Fibroblast of skin of left quadriceps (primary cell): ENCODE data around the gene FCN2.

Source experiments
- DNase-seq, 2 experiments: peaks; one replicate each; pipeline ENCODE4 v3.0.0-alpha.2; 2013; ENCODE audit warnings: low read depth in 2 of 2

The FCN2 gene

DNA sequence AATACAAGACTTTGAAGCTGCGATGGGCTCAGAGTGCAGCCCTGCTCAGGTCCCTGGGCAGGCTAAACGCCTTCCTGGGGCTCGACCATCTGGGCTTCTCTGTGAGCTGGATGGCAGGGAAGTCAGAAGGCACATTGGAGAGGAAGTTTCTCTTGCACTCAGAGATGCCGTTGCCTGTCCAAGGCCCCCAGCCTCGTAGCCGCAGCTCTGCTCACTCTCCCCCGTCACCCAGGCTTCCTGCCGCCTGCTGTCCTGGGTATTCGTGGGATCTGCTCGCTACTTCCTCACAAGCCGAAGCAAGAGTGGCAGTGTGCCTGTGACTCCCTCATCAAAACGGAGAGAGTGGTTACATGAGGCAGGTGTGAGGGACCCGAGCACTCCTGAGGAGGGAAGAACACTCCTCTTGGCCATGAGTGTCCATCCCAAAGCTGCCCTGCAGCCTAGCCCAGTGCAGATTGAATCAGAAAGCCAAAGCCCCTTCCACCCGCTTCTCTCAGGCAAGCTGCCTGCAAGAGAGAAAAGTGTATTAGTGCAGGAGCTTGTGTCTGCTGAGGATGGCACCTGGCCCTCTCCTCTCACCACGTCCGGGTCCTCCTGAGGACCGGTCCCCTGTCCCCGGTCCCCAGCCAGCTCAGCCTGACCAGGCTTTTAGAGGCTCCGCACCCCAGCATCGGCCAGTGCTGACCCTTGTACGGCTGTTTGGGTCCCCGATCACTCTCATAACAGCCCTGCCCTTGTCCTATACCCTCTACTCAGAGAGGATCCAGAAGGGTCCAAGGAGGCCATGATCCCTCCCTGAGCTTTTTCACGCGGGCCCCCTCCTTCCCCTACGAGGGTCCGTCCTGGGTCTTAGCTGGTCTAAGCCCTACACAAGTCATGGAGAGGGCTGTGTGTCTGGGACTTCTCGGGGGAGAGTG is 7.3 kb downstream of the FCN2 start:
- no peak for DNase-seq

DNA sequence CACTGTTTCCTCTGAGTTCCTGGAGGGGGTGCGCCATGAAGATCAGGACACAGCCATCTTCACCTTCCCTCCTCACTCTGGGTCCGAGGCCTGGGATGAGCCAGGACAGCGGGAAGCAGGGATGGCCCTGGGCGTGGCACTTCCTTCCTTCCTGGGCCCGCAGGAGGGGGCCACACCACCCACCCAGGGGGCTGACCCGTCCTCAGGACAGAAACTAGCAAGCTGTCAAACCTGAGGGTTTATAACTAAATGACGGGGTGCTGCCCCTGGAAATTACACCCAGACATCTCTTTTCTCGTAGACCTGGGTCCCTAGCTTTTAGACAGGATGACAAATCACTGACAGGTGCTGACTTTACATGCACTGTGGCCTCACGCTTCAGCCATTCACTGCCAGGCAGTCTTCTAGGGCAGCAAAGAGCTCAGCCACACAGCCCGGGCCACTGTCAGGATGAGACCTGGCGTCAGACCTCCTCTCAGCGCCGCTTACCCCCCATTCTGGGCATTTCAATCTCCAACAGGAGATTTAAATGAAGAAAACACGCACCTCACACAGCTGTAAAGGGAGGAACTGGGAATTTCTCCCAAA is 8.1 kb downstream of the FCN2 start:
- no peak for DNase-seq

DNA sequence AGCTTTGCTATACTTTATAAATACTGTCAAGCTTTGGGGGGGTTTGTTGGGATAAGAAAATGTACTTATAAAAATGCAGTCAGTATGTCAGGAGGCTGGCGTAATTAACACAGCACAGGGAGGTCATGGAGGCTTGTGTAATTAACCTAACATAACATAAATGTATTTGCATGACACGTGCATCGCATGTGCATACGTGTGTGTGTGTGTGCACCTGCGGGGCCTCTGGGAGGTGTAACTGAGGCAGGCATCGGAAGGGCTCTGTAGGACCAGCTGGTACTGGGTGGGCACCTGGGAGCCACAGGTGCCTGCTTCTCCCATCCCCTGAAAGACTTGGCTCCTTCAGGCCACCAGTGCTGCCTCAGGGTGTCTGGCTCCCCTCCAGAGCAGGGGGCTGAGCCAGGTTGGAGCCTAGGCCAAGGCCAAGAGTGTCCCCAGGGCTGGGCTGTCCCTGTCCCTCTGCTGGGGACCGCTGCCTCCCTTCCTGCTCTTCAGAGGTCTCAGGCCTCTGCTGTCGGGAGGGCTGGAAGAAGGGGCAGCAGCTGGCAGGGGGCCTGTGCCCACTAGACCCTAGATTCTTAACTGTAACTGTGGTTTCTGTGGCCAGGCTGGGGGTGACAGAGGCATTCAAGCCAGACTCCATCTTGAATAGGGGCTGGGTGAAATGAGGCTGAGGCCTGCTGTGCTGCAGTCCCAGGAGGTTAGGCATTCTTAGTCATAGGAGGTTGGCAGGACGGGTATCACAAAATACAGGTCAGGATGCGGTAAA is 9.0 kb downstream of the FCN2 start:
- no peak for DNase-seq

- DNase-seq = no peak
These were observed 9.5 kb downstream of the FCN2 start for GRCh38 chr9:134890155-134890495.

GRCh38 chr9:134891053-134891452 is 10.4 kb downstream of the FCN2 start:
- no peak for DNase-seq

DNA sequence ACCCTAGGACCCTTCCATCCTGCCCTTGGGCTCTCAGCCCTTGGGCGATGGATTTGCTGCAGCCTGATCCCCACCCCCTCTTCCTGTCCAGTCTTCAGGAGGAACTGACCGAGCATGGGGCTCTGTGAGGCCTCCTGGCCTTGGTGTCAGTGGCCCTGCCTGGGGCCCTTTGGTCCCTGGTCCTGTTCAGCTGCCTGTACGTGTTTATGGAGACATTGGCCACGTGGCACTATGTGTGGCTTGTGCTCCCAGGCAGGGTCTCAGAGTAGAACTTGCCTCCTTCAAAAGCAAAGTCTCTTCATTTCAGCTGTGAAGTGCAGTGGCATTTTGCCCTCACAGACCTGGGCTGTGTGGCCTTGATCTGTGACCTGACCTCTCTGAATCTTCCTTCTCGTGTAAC is 11.1 kb downstream of the FCN2 start:
- no peak for DNase-seq

DNA sequence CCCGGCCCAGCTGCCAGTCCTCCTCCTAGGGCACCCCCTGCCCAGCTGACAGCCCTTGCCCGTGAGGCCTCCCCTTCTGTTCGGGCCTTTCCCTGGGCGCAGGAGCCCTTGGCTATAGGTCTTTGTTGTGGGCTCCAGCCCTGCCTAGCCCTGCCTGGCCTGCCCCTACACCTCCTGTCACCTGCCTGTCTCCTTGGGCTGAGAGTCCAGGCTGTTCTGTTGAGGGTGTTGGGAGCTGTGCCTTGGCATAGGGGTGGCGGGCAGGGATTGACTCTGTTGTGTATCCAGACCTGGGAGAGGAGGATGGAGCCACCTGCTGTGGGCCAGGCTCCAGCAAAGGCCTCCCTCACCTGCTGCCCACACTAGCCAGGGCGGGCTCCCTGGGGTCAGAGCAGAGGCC is 11.6 kb downstream of the FCN2 start:
- no peak for DNase-seq

- DNase-seq = no peak
These were observed 12.3 kb downstream of the FCN2 start for GRCh38 chr9:134892820-134893420.

- no peak for DNase-seq
These were observed 13.7 kb downstream of the FCN2 start for GRCh38 chr9:134894136-134894860.

- no peak for DNase-seq
These were observed 14.5 kb downstream of the FCN2 start for GRCh38 chr9:134895097-134895496.

DNA sequence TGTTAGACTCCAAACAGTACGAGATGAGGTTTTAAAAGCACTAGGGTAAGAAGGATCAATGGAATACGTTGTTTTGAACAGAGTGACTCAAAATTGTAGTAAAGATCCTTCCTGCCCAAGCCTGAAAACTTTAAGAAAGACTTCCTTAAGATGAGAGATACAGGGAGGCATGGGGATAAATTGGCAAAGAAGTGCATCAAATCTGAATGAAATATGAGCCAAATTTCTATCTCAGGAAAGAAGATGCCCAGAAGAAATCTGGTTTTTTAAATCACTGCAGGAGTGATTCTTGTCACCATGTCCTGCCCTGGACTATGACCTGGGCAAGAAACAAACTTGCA is 14.9 kb downstream of the FCN2 start:
- DNase-seq = no peak

DNA sequence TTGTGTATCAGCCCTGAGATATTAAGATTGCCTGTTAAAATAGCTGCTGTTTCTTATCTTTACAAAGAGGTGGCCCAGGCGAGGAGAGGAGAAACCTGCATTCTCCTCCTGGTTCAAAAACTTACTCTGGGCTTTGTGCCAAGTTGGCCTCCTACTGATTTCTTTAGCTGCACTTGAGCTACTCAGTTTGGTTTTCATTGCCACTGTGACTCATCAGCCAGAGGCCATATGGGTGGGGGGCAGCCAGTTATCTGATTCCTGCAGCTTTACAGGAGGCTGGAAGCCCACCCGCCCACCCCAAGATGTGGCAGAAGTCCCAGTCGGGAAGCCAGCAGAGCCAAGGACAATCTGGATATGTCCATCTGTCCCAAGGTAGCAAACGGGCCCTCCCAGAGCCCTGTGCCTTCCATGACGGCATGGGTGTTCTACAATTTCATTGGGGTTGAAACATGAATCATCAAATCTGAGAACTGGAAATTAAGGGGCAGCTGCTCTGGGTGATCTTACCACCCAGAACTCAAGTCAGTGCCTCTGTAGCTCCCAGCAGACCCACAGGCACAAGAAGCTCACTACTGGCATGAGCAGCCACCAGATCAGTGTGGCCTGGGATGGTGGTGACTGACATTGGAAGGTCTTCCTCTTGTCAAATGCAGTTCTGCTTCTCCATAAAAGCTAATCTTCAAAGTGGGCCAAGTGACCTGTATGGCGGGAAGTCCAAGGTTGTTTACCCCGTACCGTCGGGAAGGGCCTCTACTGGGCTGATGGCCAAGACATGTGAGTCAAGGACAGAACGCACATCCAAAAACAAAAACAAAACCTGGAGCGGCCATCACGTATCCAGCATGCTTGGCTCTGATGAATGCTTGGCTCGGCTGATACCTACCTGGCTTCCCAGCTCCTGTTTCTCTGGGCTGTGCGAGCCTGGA is 15.6 kb downstream of the FCN2 start:
- DNase-seq = peak; percentile 50 to 54

- DNase-seq = no peak
These were observed 16.4 kb downstream of the FCN2 start for GRCh38 chr9:134896834-134897583.

DNA sequence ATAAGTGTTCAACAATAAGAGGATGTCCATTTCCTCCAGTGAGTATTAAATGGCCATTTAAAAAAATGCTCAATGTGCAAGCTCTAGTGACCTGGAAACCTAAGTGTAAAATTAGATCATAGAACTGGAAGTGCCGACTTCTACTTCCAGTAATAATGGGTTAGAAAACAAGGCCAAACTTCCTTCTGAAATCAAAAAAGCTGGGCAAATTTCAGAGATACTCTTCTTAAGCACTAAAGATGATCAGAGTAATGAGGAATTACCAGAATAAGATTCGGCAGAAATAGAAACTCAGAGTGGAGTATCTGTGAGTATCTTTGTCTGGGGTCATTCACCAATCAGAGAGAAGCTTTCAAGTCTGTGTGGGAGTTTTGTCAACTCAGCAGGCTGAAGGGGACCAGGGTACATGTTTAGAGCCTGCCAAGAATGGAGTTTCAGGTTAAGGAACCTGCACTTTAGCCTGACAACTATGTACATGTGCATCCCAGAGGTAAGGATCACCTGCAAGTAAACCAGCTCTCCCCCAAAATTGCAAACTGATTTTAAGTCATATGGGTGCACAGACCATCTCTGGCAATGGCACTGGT is 17.1 kb downstream of the FCN2 start:
- no peak for DNase-seq

GRCh38 chr9:134898319-134898718 is 17.7 kb downstream of the FCN2 start:
- no peak for DNase-seq

GRCh38 chr9:134899168-134899567 is 18.6 kb downstream of the FCN2 start:
- DNase-seq = no peak

DNA sequence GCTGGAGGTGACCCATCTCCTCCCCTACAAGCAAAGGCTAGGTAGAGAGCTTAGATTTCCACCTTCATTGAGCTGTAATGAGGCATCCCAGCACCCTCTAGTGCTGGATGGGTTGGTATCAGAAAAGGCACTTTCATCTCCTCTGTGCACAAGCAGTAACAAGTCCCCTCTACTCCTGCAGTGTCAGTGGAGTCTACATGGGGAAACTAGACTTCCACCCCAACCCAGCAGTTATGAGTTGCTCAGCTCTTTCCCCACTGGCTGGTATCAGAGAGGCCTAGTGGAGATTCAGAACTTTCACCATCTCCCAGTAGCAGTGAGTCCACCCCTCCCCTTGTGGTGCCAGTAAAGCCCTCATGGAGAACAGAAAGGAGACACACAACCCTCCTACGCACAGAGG is 19.2 kb downstream of the FCN2 start:
- no peak for DNase-seq

GRCh38 chr9:134902936-134903335 is 22.3 kb downstream of the FCN2 start:
- no peak for DNase-seq

DNA sequence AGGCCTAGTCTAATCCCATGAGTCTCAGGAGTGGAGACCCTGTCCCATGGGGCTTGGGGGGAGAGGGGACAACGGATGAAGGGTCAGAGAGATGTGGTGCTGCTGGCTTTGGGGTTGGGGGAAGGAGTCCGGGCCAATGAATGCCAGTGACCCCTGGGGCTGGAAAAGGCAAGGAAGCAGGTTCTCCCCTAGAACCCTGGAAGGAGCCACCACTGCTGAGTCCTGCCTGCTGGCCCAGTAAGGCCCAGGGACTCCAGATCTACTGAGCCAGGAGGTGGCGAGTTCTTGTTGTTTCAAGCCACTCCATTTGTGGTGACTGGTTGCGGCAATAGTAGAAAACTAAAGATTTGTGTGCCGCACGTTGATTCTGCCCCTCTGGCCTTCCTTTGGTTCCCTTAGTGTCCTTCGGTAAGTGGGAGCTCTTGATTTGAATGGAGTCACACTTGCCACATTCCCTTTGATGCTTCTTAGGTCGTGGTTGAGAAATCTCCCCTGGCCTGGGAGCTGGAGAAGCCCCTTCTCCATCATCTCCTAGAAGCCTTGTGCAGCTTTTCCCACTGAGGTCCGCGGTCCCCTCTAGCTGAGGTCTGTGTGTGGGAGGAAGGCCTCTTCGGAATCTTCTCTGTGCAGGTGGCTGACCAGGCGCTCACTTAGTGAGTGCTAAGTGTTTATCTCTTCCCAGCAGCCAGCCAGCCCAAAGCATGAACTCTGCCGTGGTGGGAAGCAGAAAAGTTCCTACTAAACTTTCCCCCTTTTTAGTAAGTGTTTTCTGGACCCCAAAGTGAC is 28.1 kb downstream of the FCN2 start:
- no peak for DNase-seq
